Left hindlimb (tissue), 1 donor: ENCODE measurements around the gene GEN1.
"Not testable (repeated sequence)": the region's sequence is repeated elsewhere in the genome, so short reads cannot be mapped to it uniquely, and the experiment has no call there.

Experiments
- DNase-seq: peaks from one replicate; pipeline ENCODE4 v3.0.0-alpha.2; 2018

The GEN1 gene

DNA sequence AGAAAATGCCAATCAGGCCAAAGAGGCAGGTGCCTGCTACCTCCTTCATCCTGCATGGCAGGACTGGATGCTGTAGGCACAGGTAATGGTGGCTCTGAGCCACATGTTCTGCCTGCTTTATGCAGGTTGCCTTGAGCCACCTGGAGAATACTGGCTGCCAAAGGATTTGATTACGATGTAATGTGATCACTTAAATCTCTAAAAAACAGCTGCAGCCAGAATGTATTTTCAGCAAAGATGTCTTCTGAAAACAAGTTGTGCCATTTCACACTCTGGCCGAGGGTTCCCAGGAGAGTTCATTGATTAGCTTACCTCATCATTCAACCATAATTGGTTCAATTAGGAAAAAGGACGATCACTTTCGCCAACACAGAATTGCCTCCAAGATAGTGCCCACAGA lies 44.4 kb downstream of the GEN1 start:
- DNase-seq, result no peak

DNA sequence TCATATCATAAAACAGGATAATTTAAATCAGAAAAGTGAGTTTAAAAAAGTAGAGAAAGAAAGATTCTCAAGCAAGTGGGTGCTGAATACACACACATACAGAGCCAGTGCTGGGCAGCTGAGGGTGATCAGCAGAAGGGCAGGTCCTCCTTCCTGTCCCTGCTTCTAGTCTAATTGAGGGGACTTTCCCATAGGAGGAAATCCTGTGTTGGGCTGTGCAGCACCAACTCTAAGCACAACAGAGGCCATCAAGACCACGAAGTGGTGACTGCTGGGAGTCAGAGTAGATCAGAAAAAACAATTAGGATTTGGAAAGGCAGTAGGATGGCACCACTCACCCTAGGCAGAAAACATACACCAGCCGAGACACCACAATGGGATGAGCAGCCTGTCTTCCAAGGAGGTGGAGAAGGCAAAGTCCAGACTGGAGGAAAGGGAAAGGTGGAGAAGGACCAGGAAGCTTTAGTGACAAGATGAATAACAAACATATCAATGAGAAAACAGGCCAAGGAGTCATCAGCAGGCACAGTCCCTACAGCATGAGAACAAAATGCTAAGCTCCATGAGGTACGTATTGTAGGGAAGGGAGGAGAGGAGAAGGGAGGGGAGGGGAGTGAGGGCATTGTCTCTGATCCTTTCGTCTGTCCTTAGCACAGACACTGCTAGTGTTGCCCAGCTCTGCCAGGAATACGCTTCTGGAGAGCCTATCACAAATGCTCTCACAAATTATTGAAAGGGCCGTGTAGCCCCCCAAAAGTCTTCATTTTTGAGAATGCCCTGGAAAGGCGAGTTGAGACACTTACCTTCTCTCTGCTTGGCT lies 45.6 kb downstream of the GEN1 start:
- DNase-seq, result no peak

DNA sequence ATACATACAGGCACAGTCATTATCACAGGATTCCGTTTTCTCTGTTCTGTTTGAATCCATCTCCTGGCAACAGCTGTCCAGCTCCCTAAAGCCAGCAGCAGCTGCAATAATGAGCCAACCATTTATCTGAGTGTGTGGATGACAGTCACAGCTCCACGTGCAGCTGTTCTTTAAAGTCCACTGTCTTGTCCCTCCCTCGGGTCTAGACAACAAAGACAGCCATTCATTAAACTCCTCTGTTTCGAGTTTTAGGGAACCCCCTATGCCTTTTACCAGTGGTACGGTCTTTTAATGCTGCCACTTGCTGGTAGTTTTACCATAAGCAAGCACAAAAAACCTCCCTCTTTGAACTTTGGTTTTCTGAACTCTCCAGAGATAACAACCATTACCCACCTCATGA lies 46.3 kb downstream of the GEN1 start:
- DNase-seq, result peak; percentile 72

DNA sequence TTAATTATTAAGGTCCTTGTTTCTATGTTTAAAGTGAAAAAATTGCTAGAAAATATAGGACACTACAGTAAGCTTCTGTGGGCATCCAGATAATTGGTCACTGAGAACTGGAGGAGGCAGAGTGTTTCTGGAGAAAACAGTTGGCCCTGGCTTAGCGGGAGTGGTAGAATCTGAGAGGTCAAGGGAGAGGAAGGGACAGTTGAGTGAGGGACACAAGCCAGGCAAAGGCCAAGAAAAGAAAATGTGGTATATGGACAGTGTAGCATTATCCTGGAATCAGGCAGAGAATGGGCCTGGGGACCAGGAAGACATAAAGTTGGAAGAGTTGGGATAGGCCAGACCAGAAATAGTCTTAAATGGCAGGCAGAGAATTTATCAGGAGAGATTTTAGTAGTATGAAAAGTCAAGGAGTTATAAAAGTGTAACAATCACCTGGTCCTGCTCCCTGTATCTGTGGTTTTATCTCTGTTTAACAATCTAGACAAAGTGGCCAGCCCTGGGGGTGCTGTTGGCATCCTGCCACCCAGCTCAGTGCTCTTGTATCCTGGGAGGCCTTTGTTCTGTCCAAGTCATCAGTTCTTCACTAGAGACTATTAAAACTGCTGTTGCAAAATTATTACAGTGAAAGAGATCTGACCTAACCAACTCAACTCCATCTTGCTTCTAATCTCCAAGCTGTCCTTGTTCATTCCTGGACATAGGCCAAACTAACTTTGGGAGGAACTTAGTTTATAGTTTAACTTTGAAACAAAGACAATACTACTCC lies 46.9 kb downstream of the GEN1 start:
- DNase-seq, result no peak

DNA sequence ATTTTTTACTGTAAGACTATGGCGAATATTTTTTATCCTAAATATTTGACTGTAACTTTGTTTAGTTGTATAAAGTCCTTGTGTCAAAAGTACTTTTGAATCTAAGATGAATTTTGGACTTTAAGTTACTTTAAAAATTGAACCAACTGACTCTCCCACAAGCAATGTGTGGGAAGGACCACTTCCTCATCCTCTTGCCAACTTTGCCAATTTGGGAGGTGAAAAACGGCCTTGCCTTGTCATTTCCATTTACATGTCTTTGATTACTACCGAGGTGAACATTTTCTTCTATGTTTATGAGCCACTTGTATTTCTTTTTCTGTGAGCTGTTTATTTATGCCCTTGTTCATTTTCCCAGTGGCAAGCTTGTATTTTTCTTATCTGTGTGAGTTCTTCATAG lies 49.6 kb downstream of the GEN1 start:
- no peak for DNase-seq

DNA sequence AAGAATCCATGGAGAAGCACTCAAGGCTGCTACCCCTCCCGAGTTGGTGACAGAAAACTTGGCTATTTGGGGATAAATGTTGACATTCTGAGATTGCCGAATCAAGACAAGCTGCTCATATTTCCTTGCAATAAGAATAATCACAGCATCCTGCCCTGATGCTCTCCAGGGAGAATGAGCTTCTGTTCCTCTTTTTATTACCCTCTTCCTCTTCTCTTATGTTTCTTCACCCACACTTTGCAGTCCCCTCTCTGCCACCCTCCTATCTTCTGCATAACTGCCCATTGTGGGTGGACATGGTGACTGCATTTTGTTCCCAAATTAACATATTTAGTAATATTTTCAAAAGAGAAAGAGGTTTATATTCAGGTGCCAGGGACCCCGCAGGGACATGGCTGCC lies 50.4 kb downstream of the GEN1 start:
- DNase-seq, result no peak

DNA sequence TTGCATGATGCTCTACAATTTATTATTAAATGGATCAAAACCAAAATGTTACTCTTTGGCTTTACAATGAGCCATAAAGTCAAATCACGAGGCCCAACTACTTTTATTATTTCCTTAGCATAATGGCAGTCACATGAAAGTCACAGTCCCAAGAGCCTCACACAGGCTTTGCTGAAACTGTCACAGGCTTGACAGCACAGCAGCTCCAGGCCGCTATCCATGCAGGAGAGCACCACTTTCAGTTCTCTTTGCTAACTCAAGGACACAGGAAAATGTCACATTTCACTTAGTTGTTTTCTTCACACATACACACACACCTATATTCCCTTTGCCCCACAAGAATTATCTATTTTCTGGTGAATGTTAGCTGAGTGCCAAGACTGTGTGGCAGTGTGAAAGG lies 51.2 kb downstream of the GEN1 start:
- no peak for DNase-seq

DNA sequence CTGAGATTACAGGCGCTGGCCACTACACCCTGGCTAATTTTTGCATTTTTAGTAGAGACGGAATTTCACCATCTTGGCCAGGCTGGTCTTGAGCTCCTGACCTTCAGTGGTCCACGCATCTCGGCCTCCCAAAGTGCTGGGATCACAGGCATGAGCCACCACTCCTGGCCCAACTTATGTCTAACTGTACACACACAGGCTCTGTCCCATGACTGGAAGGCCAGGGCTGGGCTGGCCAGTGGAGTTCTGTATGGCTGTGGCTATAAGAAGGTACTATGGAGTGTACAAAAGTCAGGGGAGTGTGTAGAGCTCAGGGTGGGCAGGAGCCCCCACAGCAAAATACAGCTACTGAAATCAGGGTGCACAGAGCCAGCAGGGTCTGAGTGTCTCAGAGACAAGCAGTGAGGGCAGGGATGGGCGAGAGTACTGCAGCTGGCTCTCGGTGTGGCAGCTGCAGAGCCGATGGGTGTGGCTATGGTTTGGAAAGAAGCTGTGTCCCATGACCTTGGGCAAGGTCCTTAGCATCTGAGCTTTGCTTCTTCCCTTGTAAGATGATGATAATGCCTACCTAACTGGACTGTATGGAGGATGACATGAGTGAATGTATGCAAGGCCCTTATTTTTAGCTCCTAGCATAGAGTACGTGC lies 51.9 kb downstream of the GEN1 start:
- DNase-seq, result peak; percentile 46

DNA sequence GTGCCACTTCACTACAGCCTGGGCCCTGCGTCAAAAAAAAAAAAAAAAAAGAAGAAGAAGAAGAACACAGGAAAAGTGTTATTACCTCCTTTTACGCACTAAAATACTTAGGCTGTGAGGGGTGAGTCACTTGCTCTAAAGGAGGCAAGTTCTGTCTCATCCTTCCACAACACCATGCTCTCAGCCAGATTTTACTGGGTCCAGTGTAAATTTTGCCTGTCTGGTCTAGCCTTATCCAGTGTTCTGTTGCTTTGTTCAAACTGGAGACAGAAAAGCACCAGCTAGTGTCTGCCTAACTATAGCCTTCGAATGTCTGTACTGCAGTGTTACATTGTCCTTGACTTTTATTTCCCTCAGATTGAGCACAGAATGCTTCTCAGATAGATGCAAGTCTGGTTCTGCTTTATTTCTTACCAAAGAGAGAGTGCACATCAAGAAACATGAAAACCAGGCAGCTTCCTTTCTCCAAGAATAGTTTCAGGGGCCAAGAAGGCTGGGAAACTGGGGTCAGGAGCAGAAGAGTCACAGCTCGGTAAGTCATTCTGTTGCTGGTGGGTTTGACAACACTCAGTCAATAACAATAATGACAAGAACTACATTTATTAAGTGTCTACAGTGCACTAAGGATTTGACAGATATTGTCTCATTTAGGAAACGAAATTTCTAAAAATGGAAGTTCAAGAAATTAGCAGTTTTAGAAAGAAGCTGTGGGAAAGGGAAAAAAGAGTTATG lies 59.2 kb downstream of the GEN1 start:
- no peak for DNase-seq

DNA sequence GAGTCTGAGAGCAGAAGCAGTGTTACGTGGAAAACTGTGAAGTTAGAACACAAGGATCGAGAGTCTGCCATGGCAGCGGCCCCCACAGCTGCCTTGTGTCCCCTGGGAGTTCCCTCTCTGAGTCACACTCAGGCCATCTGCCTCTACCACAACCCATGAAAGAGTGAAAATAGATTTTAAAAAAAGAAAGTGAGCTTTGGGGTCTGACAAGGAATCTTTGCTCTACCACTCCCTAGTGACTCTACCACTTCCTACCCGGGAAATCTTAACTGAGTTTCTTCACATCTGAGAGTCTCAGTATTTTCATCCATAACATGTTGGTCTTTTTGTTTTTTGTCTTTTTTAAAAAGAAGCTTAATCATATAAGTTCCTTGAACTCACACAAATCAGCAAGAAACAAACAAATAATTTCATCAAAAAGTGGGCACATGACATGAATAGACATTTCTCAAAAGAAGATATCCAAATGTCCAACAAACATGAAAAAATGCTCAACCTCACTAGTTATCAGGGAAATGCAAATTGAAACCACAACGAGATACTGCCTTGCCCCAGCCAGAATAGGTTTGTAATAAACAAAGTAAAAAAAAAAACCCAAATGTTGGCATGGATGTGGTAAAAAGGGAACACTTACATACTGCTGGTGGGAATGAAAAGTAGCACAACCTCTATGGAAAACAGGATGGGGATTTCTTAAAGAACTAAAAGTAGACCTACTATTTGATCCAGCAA lies 60.0 kb downstream of the GEN1 start:
- DNase-seq, result peak; percentile 59

DNA sequence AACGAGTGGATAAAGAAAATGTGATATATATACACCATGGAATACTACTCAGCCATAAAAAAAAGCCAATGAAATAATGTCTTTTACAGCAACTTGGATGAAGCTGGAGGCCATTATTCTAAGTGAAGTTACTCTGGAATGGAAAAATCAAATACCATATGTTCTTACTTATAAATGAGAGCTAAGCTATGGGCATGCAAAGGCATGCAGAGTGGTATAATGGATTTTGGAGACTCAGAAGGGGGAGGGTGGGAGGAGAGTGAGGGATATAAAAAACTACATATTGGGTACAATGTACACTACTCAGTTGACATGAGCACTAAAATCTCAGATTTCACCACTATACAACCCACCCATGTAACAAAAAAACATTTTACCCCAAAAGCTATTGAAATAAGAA lies 60.7 kb downstream of the GEN1 start:
- no peak for DNase-seq

DNA sequence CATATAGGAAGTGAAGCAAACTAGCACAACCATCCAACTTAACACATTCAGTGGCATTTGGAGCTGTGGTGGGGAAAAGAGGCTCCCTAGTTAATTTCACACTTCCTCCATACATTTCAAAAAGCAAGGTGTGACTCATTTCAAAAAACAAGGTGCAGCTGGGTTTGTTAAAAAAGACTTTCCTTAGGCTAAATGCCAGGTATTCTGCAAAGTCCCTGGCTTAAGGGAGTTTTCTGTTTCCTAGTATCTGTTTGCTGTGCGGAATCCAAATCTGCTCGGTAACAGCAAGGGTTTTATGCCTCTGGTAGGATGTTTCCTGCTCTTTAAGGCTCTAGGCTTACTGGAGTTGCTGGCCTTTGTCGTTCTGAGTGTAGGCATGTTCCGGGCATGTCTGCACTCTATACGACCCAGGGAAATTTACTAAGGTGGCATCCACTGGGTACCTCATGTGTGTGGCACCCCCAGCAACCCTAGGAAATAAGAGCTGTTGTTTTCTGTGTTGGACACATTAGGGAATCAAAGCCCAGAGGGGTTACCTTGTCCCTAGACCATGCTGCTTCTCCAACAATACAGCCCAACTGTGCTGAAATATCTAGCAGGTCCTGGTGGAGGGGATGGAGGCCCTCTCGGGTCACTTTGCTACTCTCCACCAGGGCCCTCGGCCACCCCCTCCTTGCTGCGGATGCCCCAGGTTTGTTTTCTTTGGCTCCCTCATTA lies 61.7 kb downstream of the GEN1 start:
- no peak for DNase-seq

DNA sequence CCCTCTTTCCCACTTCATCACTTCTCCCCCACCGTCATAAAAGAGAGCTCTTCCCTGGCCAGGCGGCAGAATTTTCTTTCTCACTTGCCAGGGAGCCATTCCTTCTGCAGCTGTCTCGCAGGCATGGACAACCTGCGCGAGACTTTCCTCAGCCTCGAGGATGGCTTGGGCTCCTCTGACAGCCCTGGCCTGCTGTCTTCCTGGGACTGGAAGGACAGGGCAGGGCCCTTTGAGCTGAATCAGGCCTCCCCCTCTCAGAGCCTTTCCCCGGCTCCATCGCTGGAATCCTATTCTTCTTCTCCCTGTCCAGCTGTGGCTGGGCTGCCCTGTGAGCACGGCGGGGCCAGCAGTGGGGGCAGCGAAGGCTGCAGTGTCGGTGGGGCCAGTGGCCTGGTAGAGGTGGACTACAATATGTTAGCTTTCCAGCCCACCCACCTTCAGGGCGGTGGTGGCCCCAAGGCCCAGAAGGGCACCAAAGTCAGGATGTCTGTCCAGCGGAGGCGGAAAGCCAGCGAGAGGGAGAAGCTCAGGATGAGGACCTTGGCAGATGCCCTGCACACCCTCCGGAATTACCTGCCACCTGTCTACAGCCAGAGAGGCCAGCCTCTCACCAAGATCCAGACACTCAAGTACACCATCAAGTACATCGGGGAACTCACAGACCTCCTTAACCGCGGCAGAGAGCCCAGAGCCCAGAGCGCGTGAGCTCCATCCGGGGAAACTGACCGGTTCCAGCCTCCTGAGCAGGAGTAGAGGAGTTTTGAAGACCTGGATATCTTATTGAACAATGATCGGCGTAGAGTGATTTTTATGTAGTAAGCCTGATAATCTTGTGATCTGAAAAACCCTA lies 62.7 kb downstream of the GEN1 start, which contains the start of gene MSGN1:
Gene MSGN1 (plus strand): TSS at position 65 of the 850 bp plus-strand sequence. CDS start 59 bp downstream, at position 124.
- no peak for DNase-seq

DNA sequence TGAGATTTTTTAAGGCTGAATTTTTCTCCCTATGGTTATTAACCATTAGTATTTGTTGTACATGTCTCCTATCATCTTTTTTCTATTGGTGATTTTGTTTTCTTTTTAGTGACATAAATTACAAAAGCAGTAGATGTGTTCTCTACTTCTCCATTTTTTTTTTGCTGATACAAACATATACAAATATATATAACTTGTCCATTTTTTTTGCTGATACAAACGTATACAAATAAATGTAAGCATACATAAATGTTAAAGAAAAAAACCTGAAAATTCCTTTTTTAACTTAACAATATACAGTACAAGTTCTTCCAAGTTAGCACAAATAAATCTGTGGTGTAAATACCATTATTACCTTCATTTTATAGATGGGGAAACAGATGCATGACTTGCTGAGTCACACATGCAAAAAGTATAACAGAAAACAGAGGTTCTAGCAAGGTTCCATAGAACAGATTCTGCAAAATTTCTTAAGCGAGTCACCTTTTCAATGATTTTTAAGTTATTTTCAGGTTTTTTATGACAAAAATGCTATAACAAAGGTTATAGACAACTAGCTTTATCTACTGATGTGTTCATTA lies 64.4 kb downstream of the GEN1 start:
- DNase-seq, result no peak

DNA sequence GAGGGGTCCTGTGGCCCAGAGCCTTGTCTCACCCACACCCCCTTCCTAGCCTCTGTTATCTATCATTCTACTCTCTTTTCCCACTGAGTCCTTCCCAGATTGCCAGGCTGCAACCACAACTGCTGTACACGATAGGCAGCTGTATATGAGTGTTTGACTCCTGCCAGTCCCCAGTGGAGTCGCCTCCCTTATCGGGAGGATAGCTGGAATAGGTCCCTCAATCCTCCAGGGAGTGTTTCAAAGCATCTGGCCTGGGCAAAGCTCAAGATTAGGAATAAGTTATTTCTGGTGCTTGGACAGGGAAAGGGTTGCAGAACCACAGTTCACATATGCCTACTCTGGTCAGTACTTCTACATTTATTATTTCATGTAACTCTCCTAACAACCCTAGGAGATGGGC lies 67.1 kb downstream of the GEN1 start:
- DNase-seq, result no peak

DNA sequence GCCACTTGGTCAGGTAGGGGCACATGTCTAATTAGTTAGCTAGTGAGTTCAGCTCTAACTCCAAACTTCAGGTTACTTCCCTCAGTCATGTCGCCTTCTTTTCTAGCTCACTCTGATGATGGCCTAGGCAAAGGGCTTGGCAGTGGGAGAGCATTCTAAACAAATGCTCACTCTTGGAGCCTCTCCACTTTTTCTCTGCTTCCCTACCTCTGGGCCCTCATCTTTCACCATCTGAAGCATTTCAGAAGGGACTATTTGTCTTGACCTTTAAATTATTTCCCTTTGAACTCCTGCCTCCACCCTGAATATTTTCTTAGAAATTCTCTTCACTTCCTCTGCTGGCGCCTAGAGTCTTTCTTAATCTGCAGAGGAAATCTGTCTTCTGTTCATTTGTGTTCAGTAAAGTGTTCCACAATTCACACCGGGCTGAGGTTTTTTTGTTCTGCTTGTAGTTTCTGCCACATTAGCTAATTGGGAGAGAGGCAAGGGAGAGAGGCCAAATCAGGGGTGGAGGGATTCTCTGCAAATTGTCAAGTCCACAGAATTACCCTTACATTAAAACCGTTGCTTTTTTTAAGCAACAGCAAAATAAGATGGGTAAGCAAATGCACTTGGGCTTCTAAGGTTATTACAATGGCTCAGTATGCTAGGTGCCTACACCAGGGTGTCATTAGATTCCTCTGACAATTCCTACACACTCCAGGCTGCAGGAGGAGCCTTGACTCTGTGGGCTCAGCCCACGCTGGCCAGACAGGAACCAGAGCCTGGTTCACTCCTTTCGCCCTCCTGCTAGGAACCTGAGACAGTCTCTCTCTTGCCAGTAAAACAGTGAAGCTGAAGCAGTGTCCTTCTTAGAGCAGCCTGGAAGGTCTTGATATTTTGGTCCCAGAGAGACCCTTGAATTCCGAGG lies 67.9 kb downstream of the GEN1 start:
- DNase-seq, result no peak

DNA sequence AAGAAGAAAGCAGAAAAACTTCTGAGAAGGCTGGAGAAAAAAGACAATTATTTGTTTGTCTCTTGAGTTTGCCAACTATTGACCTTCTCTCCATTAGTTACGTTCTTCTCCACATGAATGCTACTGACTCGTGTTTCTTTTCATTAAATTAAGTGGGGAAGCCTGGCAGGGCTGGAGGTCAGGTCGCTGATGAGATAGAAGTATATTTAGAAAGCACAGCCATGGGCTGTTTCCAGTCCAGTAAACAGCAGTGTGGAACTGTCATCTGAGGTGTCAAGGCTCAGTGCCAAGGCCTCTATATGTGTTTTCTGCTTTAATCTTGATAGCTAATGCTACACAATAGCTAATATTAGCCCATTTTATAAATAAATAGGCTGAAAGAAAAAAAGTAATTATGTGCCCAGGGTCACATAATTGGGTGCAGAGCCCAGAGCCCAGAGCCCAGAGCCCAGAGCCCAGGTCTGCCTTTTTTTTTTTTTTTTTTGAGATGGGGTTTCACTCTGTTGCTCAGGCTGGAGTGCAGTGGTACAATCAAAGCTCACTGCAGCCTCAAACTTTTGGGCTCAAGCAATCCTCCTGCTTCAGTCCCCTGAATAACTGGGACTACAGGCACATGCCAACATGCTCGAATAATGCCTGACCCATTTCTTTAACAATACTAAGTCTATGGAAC lies 68.6 kb downstream of the GEN1 start:
- no peak for DNase-seq

DNA sequence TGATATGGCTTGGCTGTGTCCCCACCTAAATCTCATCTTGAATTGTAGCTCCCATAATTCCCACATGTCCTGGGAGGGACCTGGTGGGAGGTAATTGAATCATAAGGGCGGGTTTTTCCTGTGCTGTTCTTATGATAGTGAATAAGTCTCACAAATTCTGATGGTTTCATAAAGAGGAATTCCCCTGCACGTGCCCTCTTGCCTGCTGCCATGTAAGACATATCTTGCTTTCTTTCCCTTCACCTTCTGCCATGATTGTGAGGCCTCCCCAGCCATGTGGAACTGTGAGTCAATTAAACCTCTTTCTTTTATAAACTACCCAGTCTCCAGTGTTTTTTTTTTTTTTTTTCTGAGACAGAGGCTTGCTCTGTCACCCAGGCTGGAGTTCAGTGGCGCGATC lies 69.7 kb downstream of the GEN1 start:
- not testable (repeated sequence) for DNase-seq

DNA sequence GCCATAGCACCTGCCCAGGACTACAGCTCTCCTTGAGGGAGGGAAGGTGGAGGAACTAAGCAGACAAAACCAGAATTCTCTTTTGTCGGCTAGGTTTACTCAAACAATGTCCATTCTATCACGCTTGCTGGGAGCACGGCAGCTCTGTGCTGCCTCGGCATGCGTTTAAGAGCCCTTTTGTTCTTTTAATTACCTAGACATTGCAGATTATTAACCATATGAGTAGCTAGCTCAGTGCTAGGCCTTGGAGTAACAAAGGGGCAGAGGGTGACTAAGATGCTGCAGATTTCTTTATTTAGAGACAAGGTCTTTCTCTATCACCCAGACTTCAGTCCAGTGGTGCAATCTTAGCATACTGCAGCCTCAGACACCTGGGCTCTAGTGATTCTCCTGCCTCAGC lies 73.4 kb downstream of the GEN1 start:
- no peak for DNase-seq
